ENCODE measurements around the gene EXOSC7.

DNA sequence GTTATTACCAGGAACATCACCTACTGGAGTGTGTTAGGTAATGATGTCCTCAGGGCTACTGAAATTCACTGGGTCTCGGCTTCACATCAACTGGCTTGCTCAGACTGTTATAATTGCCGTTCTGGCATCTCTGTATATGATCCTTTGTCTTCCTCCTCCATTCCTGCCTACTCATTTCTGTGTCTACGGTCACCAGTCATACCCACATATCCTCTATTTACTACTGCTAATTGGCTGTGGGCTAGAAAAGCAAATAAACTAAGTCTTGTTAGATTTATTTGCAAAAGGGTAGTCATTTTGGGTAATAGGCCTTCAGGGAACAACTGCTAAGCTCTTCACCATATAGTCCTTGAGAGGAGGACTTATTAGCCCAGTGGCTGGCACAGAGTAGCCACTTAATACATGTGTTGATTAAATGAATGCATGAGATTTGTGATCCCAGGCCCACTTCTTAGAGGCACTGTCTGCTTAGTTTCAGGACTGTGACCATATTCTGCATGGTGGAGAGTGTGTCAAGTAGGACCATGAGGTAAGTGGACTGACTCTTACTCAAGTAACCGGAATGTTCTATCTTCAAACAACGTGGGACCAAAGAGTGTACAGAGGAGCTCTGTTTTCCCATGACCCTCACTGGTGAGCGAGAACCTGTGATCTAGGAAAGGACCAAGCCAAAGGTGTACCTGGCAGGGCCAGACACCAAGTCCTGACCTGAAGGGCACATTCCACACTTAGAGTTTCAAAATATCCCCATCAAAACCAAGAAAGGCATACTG is 13.2 kb upstream of the EXOSC7 start:
- TF ChIP-seq CTCF (IDR thresholded peaks at IDR 0.05), result no peak
- TF ChIP-seq EP300 (IDR thresholded peaks at IDR 0.05; ENCODE audit: low read depth), result no peak
- TF ChIP-seq POLR2A (IDR thresholded peaks at IDR 0.05), result no peak
- TF ChIP-seq POLR2AphosphoS5 (IDR thresholded peaks at IDR 0.05), result no peak

All from transverse colon (tissue), 4 donors.